WTC11 (cell line): Measurements from ENCODE around the gene KIRREL3. TPM values are rescaled to one million over a fixed set of nuclear protein-coding genes. Genes with fewer than 3 reads are reported as not detected.

Source experiments
- ATAC-seq: fragments of 200-7000 bp; cut with Tn5 transposase; 2 replicates; pipeline ENCODE4 v1.10.0; 2021; ENCODE audit warnings: mild to moderate bottlenecking, moderate library complexity
- CTCF ChIA-PET: fragments of 300-600 bp; sonication (Branson Sonifier 250); formaldehyde crosslinking; loops from one replicate; lab custom pipeline; 2021; ENCODE audit warnings: antibody characterized with exemption; lab: Charles Lee
- POLR2A ChIA-PET: fragments of 350-600 bp; sonication (Branson Sonifier 250); formaldehyde crosslinking; loops from one replicate; lab custom pipeline; 2021; ENCODE audit warnings: antibody characterized with exemption; lab: Charles Lee
- DNase-seq: peaks from one replicate; pipeline ENCODE4 v3.0.0; 2021; ENCODE audit warnings: low spot score
- H3K27ac Mint-ChIP-seq: 2 replicates; pipeline ENCODE4 v1.8.0; 2021; ENCODE audit warnings: mixed read lengths
- H3K27me3 Mint-ChIP-seq: 2 replicates; pipeline ENCODE4 v1.8.0; 2021; ENCODE audit warnings: low read depth, mild to moderate bottlenecking, moderate library complexity, mixed read lengths
- H3K36me3 Mint-ChIP-seq: 2 replicates; pipeline ENCODE4 v1.8.0; 2021; ENCODE audit warnings: mixed read lengths
- H3K4me1 Mint-ChIP-seq: 2 replicates; pipeline ENCODE4 v1.8.0; 2022; ENCODE audit warnings: mixed read lengths
- H3K4me3 Mint-ChIP-seq: 2 replicates; pipeline ENCODE4 v1.8.0; 2021; ENCODE audit warnings: mild to moderate bottlenecking, moderate library complexity, mixed read lengths
- H3K9me3 Mint-ChIP-seq: 2 replicates; pipeline ENCODE4 v1.8.0; 2021; ENCODE audit warnings: mixed read lengths
- ARID4B ChIP-seq: sonication (generic); formaldehyde crosslinking; IDR thresholded peaks from 2 replicates; pipeline ENCODE4 v1.8.0; 2023; ENCODE audit warnings: missing genetic modification reagents, mild to moderate bottlenecking, borderline replicate concordance
- ATF6 ChIP-seq: sonication (generic); formaldehyde crosslinking; IDR thresholded peaks from 2 replicates; pipeline ENCODE4 v1.8.1; 2023; ENCODE audit warnings: mild to moderate bottlenecking, missing genetic modification reagents
- CDX4 ChIP-seq: fragments of 250-450 bp; sonication (Bioruptor Pico); IDR thresholded peaks from 2 replicates; pipeline ENCODE4 v1.9.0; 2021; ENCODE audit warnings: moderate library complexity, mild to moderate bottlenecking, inconsistent platforms, borderline replicate concordance
- E2F4 ChIP-seq: sonication (generic); formaldehyde crosslinking; IDR thresholded peaks from 2 replicates; pipeline ENCODE4 v1.8.1; 2022; ENCODE audit warnings: low read depth, mild to moderate bottlenecking, moderate library complexity, missing genetic modification reagents, borderline replicate concordance
- ERG ChIP-seq: fragments of 250-450 bp; sonication (Bioruptor Pico); IDR thresholded peaks from 2 replicates; pipeline ENCODE4 v1.8.0; 2021; ENCODE audit warnings: mild to moderate bottlenecking
- ETV6 ChIP-seq: sonication (generic); formaldehyde crosslinking; IDR thresholded peaks from 2 replicates; pipeline ENCODE4 v1.8.1; 2022; ENCODE audit warnings: mild to moderate bottlenecking, missing genetic modification reagents
- FOXK1 ChIP-seq: sonication (generic); formaldehyde crosslinking; IDR thresholded peaks from 2 replicates; pipeline ENCODE4 v1.8.0; 2022; ENCODE audit warnings: mild to moderate bottlenecking, moderate library complexity, missing genetic modification reagents
- GTF2I ChIP-seq: fragments of 250-450 bp; sonication (Bioruptor Pico); conservative IDR thresholded peaks from 2 replicates; pipeline ENCODE4 v1.4.0; 2021; ENCODE audit warnings: mild to moderate bottlenecking
- HMGXB4 ChIP-seq: sonication (generic); formaldehyde crosslinking; IDR thresholded peaks from 2 replicates; pipeline ENCODE4 v1.8.1; 2023; ENCODE audit warnings: mild to moderate bottlenecking, moderate library complexity, missing genetic modification reagents
- MXD4 ChIP-seq: fragments of 250-450 bp; sonication (Bioruptor Pico); IDR thresholded peaks from 2 replicates; pipeline ENCODE4 v1.8.0; 2021; ENCODE audit warnings: mild to moderate bottlenecking, moderate library complexity, borderline replicate concordance
- NFYB ChIP-seq: sonication (generic); formaldehyde crosslinking; conservative IDR thresholded peaks from 2 replicates; pipeline ENCODE4 v1.8.0; 2022; ENCODE audit warnings: low read depth, missing genetic modification reagents
- OVOL2 ChIP-seq: fragments of 250-450 bp; sonication (Bioruptor Pico); IDR thresholded peaks from 2 replicates; pipeline ENCODE4 v1.9.0; 2021; ENCODE audit warnings: mild to moderate bottlenecking, borderline replicate concordance
- SOX15 ChIP-seq: fragments of 250-450 bp; sonication (Bioruptor Pico); IDR thresholded peaks from 2 replicates; pipeline ENCODE4 v1.9.0; 2021; ENCODE audit warnings: mild to moderate bottlenecking
- TEAD1 ChIP-seq: sonication (generic); formaldehyde crosslinking; IDR thresholded peaks from 2 replicates; pipeline ENCODE4 v1.8.0; 2022; ENCODE audit warnings: mild to moderate bottlenecking, missing genetic modification reagents
- ZNF219 ChIP-seq: sonication (generic); formaldehyde crosslinking; IDR thresholded peaks from 2 replicates; pipeline ENCODE4 v1.8.0; 2023; ENCODE audit warnings: missing genetic modification reagents, mild to moderate bottlenecking, borderline replicate concordance
- ZNF232 ChIP-seq: sonication (generic); formaldehyde crosslinking; IDR thresholded peaks from 2 replicates; pipeline ENCODE4 v1.8.0; 2022; ENCODE audit warnings: mild to moderate bottlenecking, missing genetic modification reagents
- ZNF263 ChIP-seq: sonication (generic); formaldehyde crosslinking; IDR thresholded peaks from 2 replicates; pipeline ENCODE4 v1.8.1; 2022; ENCODE audit warnings: low read depth, mild to moderate bottlenecking, moderate library complexity, missing genetic modification reagents
- total RNA-seq: library from RNA; stranded (reverse); gene quantifications from 3 replicates; pipeline ENCODE4 v1.2.3, GENCODE V29; 2021
- TF ChIP-seq, protein P1 (sequence below): sonication (generic); formaldehyde crosslinking; IDR thresholded peaks from 2 replicates; pipeline ENCODE4 v1.8.0; 2022; ENCODE audit warnings: mild to moderate bottlenecking, missing genetic modification reagents
- TF ChIP-seq, protein P2 (sequence below): fragments of 200-600 bp; IDR thresholded peaks from 2 replicates; pipeline ENCODE4 v1.8.0; 2022; ENCODE audit warnings: antibody characterized with exemption

Gene KIRREL3
- total RNA-seq, 1 experiment from 2014 or later = 0.59 TPM

DNA sequence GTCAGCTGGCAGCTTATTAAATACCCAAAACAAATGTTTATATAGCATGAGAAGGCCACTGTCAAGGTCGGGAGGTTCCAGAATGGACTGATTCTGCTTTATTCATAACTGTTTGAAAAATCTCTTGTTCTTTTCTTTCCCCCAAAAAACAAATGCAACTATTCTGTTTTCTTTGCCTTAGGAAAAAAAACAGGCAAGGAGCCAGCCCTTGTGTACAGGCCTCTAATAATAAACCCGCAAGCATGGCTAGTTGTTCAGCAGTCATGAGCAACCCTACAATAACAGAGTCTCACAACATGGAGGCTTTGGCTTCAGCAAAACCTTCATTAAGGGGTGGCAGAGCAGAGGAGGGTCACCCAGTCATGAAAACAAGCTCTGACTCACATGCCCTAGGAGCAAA is 191.7 kb downstream of the KIRREL3 start:
- DNase-seq = no peak
- Mint-ChIP-seq H3K27me3 (peaks cover 5% of the 10 kb centered on the region), H3K9me3 (no peaks in the 10 kb centered on the region), H3K36me3 (no peaks in the 10 kb centered on the region), H3K4me1 (peaks cover 15% of the 10 kb centered on the region), H3K4me3 (no peak overlapping the region), H3K27ac (no peak overlapping the region)
- ChIA-PET CTCF (interaction anchor here (2.3 kb wide), 1 partner anchor 18 kb away, joined by 7 read pairs; no protein-coding TSS in a partner anchor), POLR2A (no interaction called here)
- TF ChIP-seq ETV6 (CRISPR knock-in tag) (no peak), ERG (CRISPR knock-in tag) (no peak), NFYB (CRISPR knock-in tag) (no peak), ATF6 (CRISPR knock-in tag) (no peak), OVOL2 (no peak), ZNF219 (CRISPR knock-in tag) (no peak), HMGXB4 (no peak), E2F4 (CRISPR knock-in tag) (no peak), ZNF232 (CRISPR knock-in tag) (no peak), ARID4B (CRISPR knock-in tag) (no peak), TEAD1 (CRISPR knock-in tag) (no peak), GTF2I (CRISPR knock-in tag) (no peak), FOXK1 (CRISPR knock-in tag) (no peak), ZNF263 (CRISPR knock-in tag) (no peak), CDX4 (CRISPR knock-in tag) (no peak), SOX15 (CRISPR knock-in tag) (no peak), MXD4 (CRISPR knock-in tag) (no peak)
- TF ChIP-seq, protein P1, sequence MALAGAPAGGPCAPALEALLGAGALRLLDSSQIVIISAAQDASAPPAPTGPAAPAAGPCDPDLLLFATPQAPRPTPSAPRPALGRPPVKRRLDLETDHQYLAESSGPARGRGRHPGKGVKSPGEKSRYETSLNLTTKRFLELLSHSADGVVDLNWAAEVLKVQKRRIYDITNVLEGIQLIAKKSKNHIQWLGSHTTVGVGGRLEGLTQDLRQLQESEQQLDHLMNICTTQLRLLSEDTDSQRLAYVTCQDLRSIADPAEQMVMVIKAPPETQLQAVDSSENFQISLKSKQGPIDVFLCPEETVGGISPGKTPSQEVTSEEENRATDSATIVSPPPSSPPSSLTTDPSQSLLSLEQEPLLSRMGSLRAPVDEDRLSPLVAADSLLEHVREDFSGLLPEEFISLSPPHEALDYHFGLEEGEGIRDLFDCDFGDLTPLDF (CRISPR knock-in tag) = no peak
- TF ChIP-seq, protein P2, sequence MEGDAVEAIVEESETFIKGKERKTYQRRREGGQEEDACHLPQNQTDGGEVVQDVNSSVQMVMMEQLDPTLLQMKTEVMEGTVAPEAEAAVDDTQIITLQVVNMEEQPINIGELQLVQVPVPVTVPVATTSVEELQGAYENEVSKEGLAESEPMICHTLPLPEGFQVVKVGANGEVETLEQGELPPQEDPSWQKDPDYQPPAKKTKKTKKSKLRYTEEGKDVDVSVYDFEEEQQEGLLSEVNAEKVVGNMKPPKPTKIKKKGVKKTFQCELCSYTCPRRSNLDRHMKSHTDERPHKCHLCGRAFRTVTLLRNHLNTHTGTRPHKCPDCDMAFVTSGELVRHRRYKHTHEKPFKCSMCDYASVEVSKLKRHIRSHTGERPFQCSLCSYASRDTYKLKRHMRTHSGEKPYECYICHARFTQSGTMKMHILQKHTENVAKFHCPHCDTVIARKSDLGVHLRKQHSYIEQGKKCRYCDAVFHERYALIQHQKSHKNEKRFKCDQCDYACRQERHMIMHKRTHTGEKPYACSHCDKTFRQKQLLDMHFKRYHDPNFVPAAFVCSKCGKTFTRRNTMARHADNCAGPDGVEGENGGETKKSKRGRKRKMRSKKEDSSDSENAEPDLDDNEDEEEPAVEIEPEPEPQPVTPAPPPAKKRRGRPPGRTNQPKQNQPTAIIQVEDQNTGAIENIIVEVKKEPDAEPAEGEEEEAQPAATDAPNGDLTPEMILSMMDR = no peak
- no peak for ATAC-seq
